CD4-positive, alpha-beta T cell (primary cell): ENCODE measurements around the gene SUN3. TPM values are rescaled to one million over a fixed set of nuclear protein-coding genes. Genes with fewer than 3 reads are reported as not detected.
A peak's percentile ranks its signal among the peaks of the same experiment; 100 is the strongest.

Source experiments
- ATAC-seq: fragments of 200-7000 bp; cut with Tn5 transposase; one replicate; pipeline ENCODE4 v1.10.0; 2022; ENCODE audit warnings: mild to moderate bottlenecking; ENCODE audit not compliant: poor library complexity
- CTCF ChIA-PET: fragments of 350-600 bp; sonication (Branson Sonifier 250); formaldehyde crosslinking; loops from one replicate; lab custom pipeline; 2021; ENCODE audit warnings: antibody characterized with exemption, inconsistent platforms; lab: Charles Lee
- POLR2A ChIA-PET: fragments of 350-600 bp; sonication (Branson Sonifier 250); formaldehyde crosslinking; loops from one replicate; lab custom pipeline; 2021; ENCODE audit warnings: antibody characterized with exemption, inconsistent platforms; lab: Charles Lee
- DNase-seq, 14 experiments: peaks; one replicate each; pipeline ENCODE4 v3.0.0-alpha.2; 2013 to 2020; ENCODE audit warnings: mixed read lengths in 2 of 14
- H3K27ac ChIP-seq, 2 donors: one replicate each; pipeline versions ENCODE4 v1.5.1 to v1.7.0; 2013; ENCODE audit warnings: low read length in 2 of 2, low read depth in 1 of 2, mild to moderate bottlenecking in 1 of 2
- H3K27me3 ChIP-seq, 2 experiments: 1 replicate in 1 of 2; 2 replicates in 1 of 2; pipeline versions ENCODE4 v1.6.1 to v1.7.0; 2013; ENCODE audit warnings: low read length in 2 of 2, control low read depth in 1 of 2, mild to moderate bottlenecking in 1 of 2, moderate library complexity in 1 of 2; ENCODE audit not compliant: insufficient read depth in 2 of 2, control insufficient read depth in 1 of 2
- H3K36me3 ChIP-seq: one replicate; pipeline ENCODE4 v1.6.1; 2013; ENCODE audit warnings: low read length, control low read depth; ENCODE audit not compliant: insufficient read depth
- H3K4me1 ChIP-seq: one replicate; pipeline ENCODE4 v1.6.1; 2013; ENCODE audit warnings: low read length, control low read depth; ENCODE audit not compliant: insufficient read depth
- H3K4me3 ChIP-seq: one replicate; pipeline ENCODE4 v1.5.1; 2013; ENCODE audit warnings: mild to moderate bottlenecking, low read length, moderate library complexity
- H3K9me3 ChIP-seq, 2 experiments: 1 replicate in 1 of 2; 2 replicates in 1 of 2; pipeline versions ENCODE4 v1.6.1 to v1.7.0; 2013; ENCODE audit warnings: low read length in 2 of 2, mild to moderate bottlenecking in 2 of 2, control low read depth in 1 of 2, moderate library complexity in 1 of 2; ENCODE audit not compliant: control insufficient read depth in 1 of 2, insufficient read depth in 1 of 2
- H3K27ac Mint-ChIP-seq: one replicate; pipeline ENCODE4 v1.8.0; 2020; ENCODE audit warnings: mixed read lengths
- H3K27me3 Mint-ChIP-seq: one replicate; pipeline ENCODE4 v1.8.0; 2021; ENCODE audit warnings: mixed read lengths
- H3K36me3 Mint-ChIP-seq: one replicate; pipeline ENCODE4 v1.8.0; 2021; ENCODE audit warnings: low read depth, mixed read lengths
- H3K4me1 Mint-ChIP-seq: one replicate; pipeline ENCODE4 v1.8.0; 2021; ENCODE audit warnings: low read depth, mixed read lengths
- H3K4me3 Mint-ChIP-seq: one replicate; pipeline ENCODE4 v1.8.0; 2020; ENCODE audit warnings: mild to moderate bottlenecking, mixed read lengths
- H3K9me3 Mint-ChIP-seq: one replicate; pipeline ENCODE4 v1.8.0; 2020; ENCODE audit warnings: mixed read lengths
- CTCF ChIP-seq: fragments of 200-600 bp; IDR thresholded peaks from one replicate; pipeline ENCODE4 v1.8.0; 2022; ENCODE audit warnings: antibody characterized with exemption, mild to moderate bottlenecking
- intact Hi-C, 2 experiments: fragments of 100-400 bp; cut with DNase I in 1 of 2; cut with micrococcal nuclease in 1 of 2; formaldehyde crosslinking; loops; one replicate each; pipeline versions ENCODE4 v1.15.1 to v1.9.0; 2023 to 2025; cut with DNase I, micrococcal nuclease
- total RNA-seq, 174 experiments: library from RNA in 2 of 174; stranded (reverse) in 2 of 174; gene quantifications; one replicate each; pipeline ENCODE4 v1.2.3 and lab custom pipeline; 2021 to 2026

The SUN3 gene
- total RNA-seq, 2 experiments from 2014 or later, result not detected

DNA sequence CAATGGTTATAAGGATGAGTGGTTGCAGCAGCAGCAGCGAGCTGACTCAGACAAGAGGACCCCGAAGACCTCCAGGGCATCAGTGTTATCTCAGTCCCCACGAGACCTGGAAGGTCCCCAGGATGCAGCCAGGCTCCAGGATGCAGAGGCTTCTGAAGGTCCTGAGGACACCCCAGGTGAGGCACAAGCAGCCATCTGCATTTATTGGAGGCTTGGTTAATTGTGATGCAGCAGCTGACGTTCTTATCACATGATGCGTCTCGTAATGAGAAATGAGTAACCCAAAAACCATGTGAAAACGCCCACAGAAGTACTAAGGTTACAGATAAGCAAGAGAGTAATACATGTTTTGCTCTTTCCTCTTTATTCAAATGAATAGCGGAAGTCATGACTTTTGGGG is 23.8 kb upstream of the SUN3 start:
- ATAC-seq (peak; percentile 34), DNase-seq (peak in 1 of 14 experiments; percentile 33)
- no peak for TF ChIP-seq CTCF
- H3K27me3 ChIP-seq, result no peaks in the 10 kb centered on the region
- Mint-ChIP-seq H3K4me3 (no peak overlapping the region), H3K36me3 (no peaks in the 10 kb centered on the region), H3K27ac (no peak overlapping the region), H3K9me3 (no peaks in the 10 kb centered on the region), H3K27me3 (no peaks in the 10 kb centered on the region), H3K4me1 (no peaks in the 10 kb centered on the region)
- no peak overlapping the region for H3K4me3 ChIP-seq
- CTCF ChIA-PET, result no interaction called here
- intact Hi-C loops, result no loop called here
- no peaks in the 10 kb centered on the region for H3K9me3 ChIP-seq
- no peaks in the 10 kb centered on the region for H3K36me3 ChIP-seq
- peaks cover 6% of the 10 kb centered on the region for H3K4me1 ChIP-seq
- POLR2A ChIA-PET, result no interaction called here
- H3K27ac ChIP-seq, result no peak overlapping the region

GRCh38 chr7:48049850-48050249 is 20.9 kb upstream of the SUN3 start:
- CTCF ChIA-PET, result interaction anchor here (1.1 kb wide), 1 partner anchor 58 kb away, joined by 3 read pairs; no protein-coding TSS in a partner anchor
- Mint-ChIP-seq H3K27ac (no peak overlapping the region), H3K9me3 (no peaks in the 10 kb centered on the region)

DNA sequence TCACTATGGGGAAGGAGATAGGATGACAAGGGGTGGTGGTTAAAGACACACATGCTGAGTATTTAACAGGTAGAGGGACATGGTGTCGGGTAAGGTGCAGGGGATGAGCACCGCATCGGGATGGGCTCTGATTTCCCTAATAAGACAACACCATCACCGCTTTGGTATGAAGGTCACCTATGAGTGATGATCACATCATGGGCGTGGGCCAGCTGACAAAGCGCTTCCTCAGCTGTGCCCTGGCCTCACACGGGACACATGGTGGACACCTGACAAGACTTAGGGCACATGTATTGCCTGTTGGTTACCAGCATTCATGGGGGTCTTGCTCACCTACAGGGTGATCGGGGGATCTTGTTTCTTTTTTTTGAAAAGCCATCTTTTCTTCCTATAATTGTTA is 19.2 kb upstream of the SUN3 start:
- Mint-ChIP-seq H3K9me3 (no peaks in the 10 kb centered on the region), H3K4me1 (peaks cover 23% of the 10 kb centered on the region), H3K36me3 (no peaks in the 10 kb centered on the region), H3K27me3 (no peaks in the 10 kb centered on the region), H3K27ac (no peak overlapping the region), H3K4me3 (no peak overlapping the region)
- Histone ChIP-seq H3K4me3 (no peak overlapping the region), H3K4me1 (peaks cover 24% of the 10 kb centered on the region), H3K27me3 (no peaks in the 10 kb centered on the region), H3K27ac (no peak overlapping the region), H3K9me3 (no peaks in the 10 kb centered on the region), H3K36me3 (no peaks in the 10 kb centered on the region)
- DNase-seq, result no peak
- no peak for ATAC-seq
- intact Hi-C loops, result no loop called here
- POLR2A ChIA-PET, result no interaction called here
- CTCF ChIA-PET, result no interaction called here
- TF ChIP-seq CTCF, result no peak

More at GRCh38 chr7:48049850-48050249, 20.9 kb upstream of the SUN3 start:
- ATAC-seq, result no peak
- no peak overlapping the region for H3K27ac ChIP-seq
- H3K36me3 Mint-ChIP-seq, result no peaks in the 10 kb centered on the region
- H3K4me1 ChIP-seq, result peaks cover 23% of the 10 kb centered on the region
- POLR2A ChIA-PET, result no interaction called here
- no peak for TF ChIP-seq CTCF
- intact Hi-C loops, result no loop called here
- DNase-seq, result peak in 3 of 14 experiments; percentile 21 to 41 (median 23)
- H3K27me3 ChIP-seq, result no peaks in the 10 kb centered on the region
- no peak overlapping the region for H3K4me3 ChIP-seq
- no peak overlapping the region for H3K4me3 Mint-ChIP-seq
- no peaks in the 10 kb centered on the region for H3K36me3 ChIP-seq
- H3K27me3 Mint-ChIP-seq, result no peaks in the 10 kb centered on the region
- no peaks in the 10 kb centered on the region for H3K9me3 ChIP-seq
- peaks cover 22% of the 10 kb centered on the region for H3K4me1 Mint-ChIP-seq
